T-helper 2 cell treated with Interferon-gamma antibody and Interleukin-4, amounts not matched to agents 5 μg/mL and 100 μg/mL, for 36 hours (primary cell): ENCODE results near the gene HIGD1B.

Experiments used
- DNase-seq: peaks from one replicate; pipeline ENCODE4 v3.0.0; 2021; ENCODE audit warnings: low spot score
- H3K27ac Mint-ChIP-seq: one replicate; pipeline ENCODE4 v1.8.0; 2021; ENCODE audit warnings: mild to moderate bottlenecking, mixed read lengths
- H3K27me3 Mint-ChIP-seq: one replicate; pipeline ENCODE4 v1.8.0; 2021; ENCODE audit warnings: low read depth, mixed read lengths
- H3K36me3 Mint-ChIP-seq: one replicate; pipeline ENCODE4 v1.8.0; 2021; ENCODE audit warnings: low read depth, mixed read lengths
- H3K4me1 Mint-ChIP-seq: one replicate; pipeline ENCODE4 v1.8.0; 2021; ENCODE audit warnings: low read depth, mixed read lengths
- H3K4me3 Mint-ChIP-seq: one replicate; pipeline ENCODE4 v1.8.0; 2022; ENCODE audit warnings: mild to moderate bottlenecking, moderate library complexity, mixed read lengths
- H3K9me3 Mint-ChIP-seq: one replicate; pipeline ENCODE4 v1.8.0; 2021; ENCODE audit warnings: mixed read lengths

The HIGD1B gene

GRCh38 chr17:44848961-44849489 is 1.3 kb downstream of the HIGD1B start:
- Mint-ChIP-seq H3K9me3 (no peaks in the 10 kb centered on the region), H3K4me1 (no peaks in the 10 kb centered on the region), H3K27me3 (no peaks in the 10 kb centered on the region), H3K36me3 (peaks cover 31% of the 10 kb centered on the region), H3K4me3 (no peak overlapping the region), H3K27ac (no peak overlapping the region)
- no peak for DNase-seq

DNA sequence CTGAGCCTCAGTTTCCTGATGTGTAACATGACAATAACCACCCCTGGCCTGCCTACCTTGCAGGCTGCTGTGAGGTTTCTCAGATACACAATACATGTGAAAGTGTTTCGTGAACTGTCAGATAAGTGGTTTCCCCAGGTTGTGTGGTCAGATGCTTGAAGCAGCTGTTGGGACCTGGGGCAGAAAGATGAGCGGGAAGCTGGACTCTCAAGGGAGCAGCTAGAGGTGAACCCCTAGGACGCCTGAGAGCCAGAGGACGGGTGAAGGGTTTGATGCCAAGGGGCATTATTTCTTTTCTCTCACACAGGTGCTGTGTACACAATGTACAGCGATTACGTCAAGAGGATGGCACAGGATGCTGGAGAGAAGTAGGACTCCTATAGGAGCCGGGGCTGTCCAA is 2.3 kb downstream of the HIGD1B start:
- Mint-ChIP-seq H3K9me3 (no peaks in the 10 kb centered on the region), H3K4me3 (no peak overlapping the region), H3K4me1 (no peaks in the 10 kb centered on the region), H3K27me3 (no peaks in the 10 kb centered on the region), H3K27ac (no peak overlapping the region), H3K36me3 (peaks cover 39% of the 10 kb centered on the region)
- no peak for DNase-seq

GRCh38 chr17:44850612-44851011 is 2.9 kb downstream of the HIGD1B start:
- Mint-ChIP-seq H3K27ac (no peak overlapping the region), H3K9me3 (no peaks in the 10 kb centered on the region), H3K4me1 (no peaks in the 10 kb centered on the region), H3K36me3 (peaks cover 39% of the 10 kb centered on the region), H3K27me3 (no peaks in the 10 kb centered on the region), H3K4me3 (no peak overlapping the region)
- no peak for DNase-seq

- Mint-ChIP-seq H3K4me1 (no peaks in the 10 kb centered on the region), H3K9me3 (no peaks in the 10 kb centered on the region), H3K36me3 (peaks cover 55% of the 10 kb centered on the region), H3K27me3 (no peaks in the 10 kb centered on the region), H3K27ac (no peak overlapping the region), H3K4me3 (no peak overlapping the region)
- no peak for DNase-seq
Measured at GRCh38 chr17:44854192-44854591, 6.5 kb downstream of the HIGD1B start.

- no peak for DNase-seq
- H3K9me3 Mint-ChIP-seq = no peaks in the 10 kb centered on the region
- no peak overlapping the region for H3K4me3 Mint-ChIP-seq
- peaks cover 56% of the 10 kb centered on the region for H3K36me3 Mint-ChIP-seq
- H3K27me3 Mint-ChIP-seq = no peaks in the 10 kb centered on the region
- no peaks in the 10 kb centered on the region for H3K4me1 Mint-ChIP-seq
- H3K27ac Mint-ChIP-seq = no peak overlapping the region
Measured at GRCh38 chr17:44859701-44860100, 12.0 kb downstream of the HIGD1B start.

- H3K27ac Mint-ChIP-seq = no peak overlapping the region
Measured at GRCh38 chr17:44862278-44862914, 14.7 kb downstream of the HIGD1B start.

GRCh38 chr17:44863061-44863918 is 15.6 kb downstream of the HIGD1B start:
- H3K36me3 Mint-ChIP-seq = peaks cover 55% of the 10 kb centered on the region

More at GRCh38 chr17:44862278-44862914, 14.7 kb downstream of the HIGD1B start:
- Mint-ChIP-seq H3K36me3 (peaks cover 56% of the 10 kb centered on the region), H3K9me3 (no peaks in the 10 kb centered on the region), H3K27me3 (no peaks in the 10 kb centered on the region), H3K4me3 (no peak overlapping the region), H3K4me1 (no peaks in the 10 kb centered on the region)
- DNase-seq = no peak

GRCh38 chr17:44864831-44865230 is 17.1 kb downstream of the HIGD1B start:
- Mint-ChIP-seq H3K4me1 (no peaks in the 10 kb centered on the region), H3K36me3 (peaks cover 51% of the 10 kb centered on the region), H3K27ac (no peak overlapping the region), H3K27me3 (no peaks in the 10 kb centered on the region), H3K4me3 (no peak overlapping the region), H3K9me3 (no peaks in the 10 kb centered on the region)
- no peak for DNase-seq

More at GRCh38 chr17:44863061-44863918, 15.6 kb downstream of the HIGD1B start:
- H3K27ac Mint-ChIP-seq = no peak overlapping the region
- H3K4me3 Mint-ChIP-seq = no peak overlapping the region
- DNase-seq = no peak
- no peaks in the 10 kb centered on the region for H3K9me3 Mint-ChIP-seq
- H3K27me3 Mint-ChIP-seq = no peaks in the 10 kb centered on the region
- H3K4me1 Mint-ChIP-seq = no peaks in the 10 kb centered on the region

DNA sequence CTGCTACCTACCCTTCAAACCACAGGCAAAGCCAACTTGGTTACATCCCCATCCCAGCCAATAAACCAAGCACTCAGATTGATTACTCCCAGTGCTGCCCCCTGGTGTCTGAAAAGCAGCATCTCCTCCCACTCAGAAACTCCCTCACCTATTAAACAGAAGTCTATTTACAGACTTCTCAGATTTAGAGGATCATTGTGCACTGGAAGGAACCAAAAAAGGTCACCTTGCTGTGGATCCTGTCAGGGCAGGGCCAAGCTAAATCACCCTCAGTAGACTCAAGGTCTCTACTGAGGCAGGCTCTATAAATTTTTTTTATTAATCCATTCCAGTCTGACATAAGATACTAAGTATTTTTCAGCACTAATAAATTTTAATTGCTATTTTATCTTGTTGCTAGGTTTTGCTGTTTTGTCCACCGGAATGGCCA is 17.6 kb downstream of the HIGD1B start:
- H3K4me3 Mint-ChIP-seq = no peak overlapping the region
- H3K36me3 Mint-ChIP-seq = peaks cover 51% of the 10 kb centered on the region

DNA sequence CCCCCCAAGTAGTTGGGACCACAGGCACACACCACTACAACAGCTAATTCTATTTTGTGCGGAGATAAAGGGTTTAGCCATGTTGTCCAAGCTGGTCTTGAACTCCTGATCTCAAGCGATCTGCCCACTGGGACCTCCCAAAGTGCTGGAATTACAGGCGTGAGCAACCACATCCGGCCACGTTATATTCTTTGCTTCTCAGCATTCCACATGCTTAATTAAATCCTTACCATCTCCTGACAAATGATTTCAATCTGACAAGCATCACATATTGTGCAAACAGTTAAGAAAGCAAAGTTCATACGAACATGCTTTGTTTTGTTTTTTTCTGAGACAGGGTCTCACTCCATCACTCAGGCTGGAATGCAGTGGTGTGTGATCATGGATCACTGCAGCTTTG is 18.2 kb downstream of the HIGD1B start:
- H3K36me3 Mint-ChIP-seq = peaks cover 47% of the 10 kb centered on the region
- no peaks in the 10 kb centered on the region for H3K27me3 Mint-ChIP-seq
- H3K9me3 Mint-ChIP-seq = no peaks in the 10 kb centered on the region
- DNase-seq = no peak
- H3K4me3 Mint-ChIP-seq = no peak overlapping the region
- H3K4me1 Mint-ChIP-seq = no peaks in the 10 kb centered on the region
- no peak overlapping the region for H3K27ac Mint-ChIP-seq

More for the DNA sequence above, 17.6 kb downstream of the HIGD1B start:
- H3K27ac Mint-ChIP-seq = no peak overlapping the region
- no peaks in the 10 kb centered on the region for H3K9me3 Mint-ChIP-seq
- no peaks in the 10 kb centered on the region for H3K27me3 Mint-ChIP-seq
- DNase-seq = peak; percentile 50
- no peaks in the 10 kb centered on the region for H3K4me1 Mint-ChIP-seq

DNA sequence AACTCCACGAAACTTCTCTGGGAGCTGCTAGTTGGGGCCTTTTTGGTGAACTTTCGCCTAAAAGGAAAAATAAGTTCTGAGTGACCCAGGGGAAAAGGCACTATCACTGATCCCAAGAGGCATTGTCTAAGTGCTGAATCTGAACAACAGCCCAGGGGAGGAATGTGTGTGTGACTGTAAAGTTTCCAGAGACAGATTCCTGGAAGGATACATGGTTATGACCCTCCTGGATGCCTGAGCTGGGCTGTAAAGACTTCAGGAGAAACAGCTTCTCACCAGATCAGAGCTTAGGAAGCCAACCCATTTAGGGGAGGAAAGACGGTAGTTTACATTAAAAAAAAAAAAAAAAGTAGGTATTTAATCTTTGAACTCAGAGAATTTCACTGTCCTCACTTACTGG is 20.2 kb downstream of the HIGD1B start:
- DNase-seq = no peak
- no peaks in the 10 kb centered on the region for H3K4me1 Mint-ChIP-seq
- peaks cover 51% of the 10 kb centered on the region for H3K36me3 Mint-ChIP-seq
- H3K4me3 Mint-ChIP-seq = no peak overlapping the region
- no peaks in the 10 kb centered on the region for H3K27me3 Mint-ChIP-seq
- H3K9me3 Mint-ChIP-seq = no peaks in the 10 kb centered on the region
- H3K27ac Mint-ChIP-seq = no peak overlapping the region

- Mint-ChIP-seq H3K36me3 (peaks cover 37% of the 10 kb centered on the region), H3K4me1 (no peaks in the 10 kb centered on the region), H3K27me3 (no peaks in the 10 kb centered on the region), H3K4me3 (no peak overlapping the region), H3K27ac (no peak overlapping the region), H3K9me3 (no peaks in the 10 kb centered on the region)
- DNase-seq = no peak
Measured at GRCh38 chr17:44871556-44871955, 23.9 kb downstream of the HIGD1B start.

- H3K27ac Mint-ChIP-seq = no peak overlapping the region
- H3K9me3 Mint-ChIP-seq = no peaks in the 10 kb centered on the region
- no peak for DNase-seq
- no peaks in the 10 kb centered on the region for H3K4me1 Mint-ChIP-seq
- H3K36me3 Mint-ChIP-seq = peaks cover 40% of the 10 kb centered on the region
- H3K27me3 Mint-ChIP-seq = no peaks in the 10 kb centered on the region
- no peak overlapping the region for H3K4me3 Mint-ChIP-seq
Measured at GRCh38 chr17:44872131-44872768, 24.6 kb downstream of the HIGD1B start.

GRCh38 chr17:44875761-44876160 is 28.1 kb downstream of the HIGD1B start:
- no peak for DNase-seq
- peaks cover 53% of the 10 kb centered on the region for H3K36me3 Mint-ChIP-seq

More at GRCh38 chr17:44875761-44876160, 28.1 kb downstream of the HIGD1B start:
- H3K9me3 Mint-ChIP-seq = no peaks in the 10 kb centered on the region
- no peak overlapping the region for H3K4me3 Mint-ChIP-seq
- no peaks in the 10 kb centered on the region for H3K27me3 Mint-ChIP-seq
- H3K27ac Mint-ChIP-seq = no peak overlapping the region
- no peaks in the 10 kb centered on the region for H3K4me1 Mint-ChIP-seq
